A549 (cell line): ENCODE data around the gene SGTA.

ENCODE experiments used
- ATOH8 ChIP-seq: fragments of 250-450 bp; sonication (Bioruptor Pico); IDR thresholded peaks from 2 replicates; pipeline ENCODE4 v1.5.0; 2020; ENCODE audit warnings: low read depth, mild to moderate bottlenecking, moderate library complexity
- CTCF ChIP-seq: fragments of >200 bp; sonication (Bioruptor Twin); formaldehyde crosslinking; IDR thresholded peaks from 3 replicates; pipeline ENCODE4 v1.5.1; 2016
- ELK1 ChIP-seq: fragments of 150-350 bp; IDR thresholded peaks from 2 replicates; pipeline ENCODE4 v1.6.1; 2014; ENCODE audit warnings: low read depth, mild to moderate bottlenecking, low read length
- EP300 ChIP-seq, 2 experiments: fragments of >200 bp; sonication (Bioruptor Twin); formaldehyde crosslinking; IDR thresholded peaks; 2 replicates in 1 of 2; 3 replicates in 1 of 2; pipeline ENCODE4 v1.6.1; 2016 to 2017
- HEYL ChIP-seq: fragments of 250-450 bp; sonication (Bioruptor Pico); IDR thresholded peaks from 2 replicates; pipeline ENCODE4 v1.8.0; 2021; ENCODE audit warnings: mild to moderate bottlenecking, moderate library complexity
- JUNB ChIP-seq: fragments of >200 bp; sonication (Bioruptor Twin); formaldehyde crosslinking; IDR thresholded peaks from 2 replicates; pipeline ENCODE4 v1.6.1; 2016
- MAX ChIP-seq: IDR thresholded peaks from 2 replicates; pipeline ENCODE4 v1.6.1; 2012
- MYC ChIP-seq: IDR thresholded peaks from 2 replicates; pipeline ENCODE4 v1.6.1; 2012; ENCODE audit warnings: mild to moderate bottlenecking, inconsistent platforms, low read length, improper control_type of control experiment, borderline replicate concordance
- POLR2A ChIP-seq: IDR thresholded peaks from 2 replicates; pipeline ENCODE4 v1.6.1; 2012; ENCODE audit warnings: mild to moderate bottlenecking, low read length
- RAD21 ChIP-seq, 2 experiments: fragments of >200 bp in 1 of 2; sonication (Bioruptor Twin) in 1 of 2; formaldehyde crosslinking in 1 of 2; IDR thresholded peaks in 1 of 2; conservative IDR thresholded peaks in 1 of 2; 2 replicates in 1 of 2; 3 replicates in 1 of 2; pipeline ENCODE4 v1.6.1; 2012 to 2018; ENCODE audit warnings: inconsistent platforms in 1 of 2
- RNF2 ChIP-seq: fragments of 200-600 bp; sonication (generic); IDR thresholded peaks from 2 replicates; pipeline ENCODE4 v1.6.1; 2016; ENCODE audit warnings: low read depth, mild to moderate bottlenecking, antibody characterized with exemption, moderate library complexity, borderline replicate concordance

GRCh38 chr19:2780284-2780683, 2.8 kb downstream of the SGTA start:
- TF ChIP-seq CTCF (no peak), MYC (no peak), ATOH8 (CRISPR knock-in tag) (no peak), EP300 (IDR thresholded peaks at IDR 0.05) (no peak), MAX (no peak), ELK1 (no peak), POLR2A (no peak), RAD21 (conservative IDR thresholded peaks at IDR 0.05 in 1 of 2, IDR thresholded peaks at IDR 0.05 in 1 of 2) (no peak), RNF2 (no peak), JUNB (no peak), HEYL (no peak)
